ENCODE results near the gene ZNF423. TPM values are rescaled to one million over a fixed set of nuclear protein-coding genes. Genes with fewer than 3 reads are reported as not detected.

The ZNF423 gene
- total and polyA plus RNA-seq, 2 of the 13 experiments (the other 11 are each of a cell fraction or from before 2014, with no cell fraction given): 0.07 to 0.31 TPM

- Histone ChIP-seq H3K27me3 (ENCODE audit: control insufficient read depth in 1 of 2, insufficient read depth in 2 of 2, low read length in 2 of 2) (peaks cover 0 to 2% of the 10 kb centered on the region in 2 experiments; a peak in 1 of 5 replicates), H3K79me2 (ENCODE audit: insufficient read depth, low read length) (no peaks in the 10 kb centered on the region), H3K4me2 (ENCODE audit: low read depth, low read length) (no peak overlapping the region), H3K9me3 (ENCODE audit: low read length) (no peaks in the 10 kb centered on the region), H3K9ac (ENCODE audit: insufficient read depth, low read depth, low read length) (no peak overlapping the region), H3K27ac (ENCODE audit: extremely low read length, insufficient read depth, low read length) (no peak overlapping the region), H3K4me1 (ENCODE audit: insufficient read depth, low read length) (no peaks in the 10 kb centered on the region), H2AFZ (ENCODE audit: low read length) (no peak overlapping the region), H3K4me3 (replicated peaks in 1 of 3; ENCODE audit: insufficient read depth in 1 of 3, low read depth in 2 of 3, low read length in 3 of 3) (no peak overlapping the region), H4K20me1 (ENCODE audit: insufficient read depth, low read length) (no peaks in the 10 kb centered on the region), H3K36me3 (replicated peaks in 1 of 2; ENCODE audit: control insufficient read depth in 1 of 2, insufficient read depth in 2 of 2, low read length in 2 of 2) (no peaks in the 10 kb centered on the region)
- no TSS peak for BruUV-seq (replicated peaks)
- CTCF ChIA-PET (ENCODE audit: low intra/inter-chr PET ratio, low total read pairs): no interaction called here
- WGBS (ENCODE audit: low lambda C conversion rate): 47% methylated on average over 6 of the region's 6 CpGs
- intact Hi-C loops (cut with micrococcal nuclease; ENCODE audit: unreplicated experiment): no loop called here
- POLR2A ChIA-PET: no interaction called here
- TF ChIP-seq MNT (IDR thresholded peaks at IDR 0.05) (peak; percentile 87), YEATS2 (CRISPR knock-in tag; IDR thresholded peaks at IDR 0.05; ENCODE audit: borderline replicate concordance) (no peak)
- TF ChIP-seq, protein P1, sequence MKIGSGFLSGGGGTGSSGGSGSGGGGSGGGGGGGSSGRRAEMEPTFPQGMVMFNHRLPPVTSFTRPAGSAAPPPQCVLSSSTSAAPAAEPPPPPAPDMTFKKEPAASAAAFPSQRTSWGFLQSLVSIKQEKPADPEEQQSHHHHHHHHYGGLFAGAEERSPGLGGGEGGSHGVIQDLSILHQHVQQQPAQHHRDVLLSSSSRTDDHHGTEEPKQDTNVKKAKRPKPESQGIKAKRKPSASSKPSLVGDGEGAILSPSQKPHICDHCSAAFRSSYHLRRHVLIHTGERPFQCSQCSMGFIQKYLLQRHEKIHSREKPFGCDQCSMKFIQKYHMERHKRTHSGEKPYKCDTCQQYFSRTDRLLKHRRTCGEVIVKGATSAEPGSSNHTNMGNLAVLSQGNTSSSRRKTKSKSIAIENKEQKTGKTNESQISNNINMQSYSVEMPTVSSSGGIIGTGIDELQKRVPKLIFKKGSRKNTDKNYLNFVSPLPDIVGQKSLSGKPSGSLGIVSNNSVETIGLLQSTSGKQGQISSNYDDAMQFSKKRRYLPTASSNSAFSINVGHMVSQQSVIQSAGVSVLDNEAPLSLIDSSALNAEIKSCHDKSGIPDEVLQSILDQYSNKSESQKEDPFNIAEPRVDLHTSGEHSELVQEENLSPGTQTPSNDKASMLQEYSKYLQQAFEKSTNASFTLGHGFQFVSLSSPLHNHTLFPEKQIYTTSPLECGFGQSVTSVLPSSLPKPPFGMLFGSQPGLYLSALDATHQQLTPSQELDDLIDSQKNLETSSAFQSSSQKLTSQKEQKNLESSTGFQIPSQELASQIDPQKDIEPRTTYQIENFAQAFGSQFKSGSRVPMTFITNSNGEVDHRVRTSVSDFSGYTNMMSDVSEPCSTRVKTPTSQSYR (CRISPR knock-in tag; IDR thresholded peaks at IDR 0.05; ENCODE audit: borderline replicate concordance): no peak
- FAIRE-seq (no peak), ATAC-seq (no peak), DNase-seq (ENCODE audit: low spot score) (no peak)
- in situ Hi-C loops (cut with HindIII; ENCODE audit: extremely low pct_ligation_motif_present, low pct_unique_long_range_greater_than_20kb): no loop called here
Observed at GRCh38 chr16:49708491-49708890, 147.4 kb downstream of the ZNF423 start.

Measured in HepG2 (cell line).